ENCODE measurements around the gene ICA1.
"Not testable (repeated sequence)": the region's sequence is repeated elsewhere in the genome, so short reads cannot be mapped to it uniquely, and the experiment has no call there.

ICA1 gene

GRCh38 chr7:8261711-8262695, at the start of gene ICA1:
TSS of gene ICA1 (minus strand) at chr7:8262167. CDS start at chr7:8235926, 26,241 bp downstream.
- peak within 1 kb of the TSS; percentile 76 for H3K9ac ChIP-seq (ENCODE audit: low read depth, low read length)

DNA sequence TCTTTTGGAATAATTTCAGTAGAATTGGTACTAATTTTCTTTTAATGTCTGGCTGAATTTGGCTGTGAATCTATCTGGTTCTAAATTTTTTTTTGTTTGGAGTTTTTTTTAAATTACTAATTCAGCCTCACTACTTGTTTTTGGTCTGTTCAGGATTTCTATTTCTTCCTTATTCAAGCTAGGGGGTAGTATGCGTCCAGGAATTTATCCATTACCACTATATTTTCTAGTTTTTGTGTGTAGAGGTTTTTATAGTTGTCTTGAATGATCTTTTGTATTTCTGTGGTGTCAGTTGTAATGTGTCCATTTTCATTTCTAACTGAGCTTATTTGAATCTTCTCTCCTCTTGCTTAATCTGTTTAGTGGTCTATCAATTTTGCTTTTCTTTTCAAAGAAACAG, 48.9 kb upstream of the ICA1 start:
- H3K36me3 ChIP-seq (ENCODE audit: control insufficient read depth, insufficient read depth, low read length) = no peaks in the 10 kb centered on the region

More at GRCh38 chr7:8261711-8262695, at the start of gene ICA1:
- peak within 1 kb of the TSS; percentile 83 for H3K4me3 ChIP-seq (ENCODE audit: low read depth, low read length)
- H3K9me3 ChIP-seq (ENCODE audit: control insufficient read depth, insufficient read depth, low read length) = no peaks in the 10 kb centered on the region
- peaks cover 5% of the 10 kb centered on the region for H3K4me1 ChIP-seq (ENCODE audit: control insufficient read depth, insufficient read depth, low read length)
- peaks cover 7% of the 10 kb centered on the region for H3K27me3 ChIP-seq (ENCODE audit: control insufficient read depth, insufficient read depth, low read length)
- no peaks in the 10 kb centered on the region for H3K36me3 ChIP-seq (ENCODE audit: control insufficient read depth, insufficient read depth, low read length)

DNA sequence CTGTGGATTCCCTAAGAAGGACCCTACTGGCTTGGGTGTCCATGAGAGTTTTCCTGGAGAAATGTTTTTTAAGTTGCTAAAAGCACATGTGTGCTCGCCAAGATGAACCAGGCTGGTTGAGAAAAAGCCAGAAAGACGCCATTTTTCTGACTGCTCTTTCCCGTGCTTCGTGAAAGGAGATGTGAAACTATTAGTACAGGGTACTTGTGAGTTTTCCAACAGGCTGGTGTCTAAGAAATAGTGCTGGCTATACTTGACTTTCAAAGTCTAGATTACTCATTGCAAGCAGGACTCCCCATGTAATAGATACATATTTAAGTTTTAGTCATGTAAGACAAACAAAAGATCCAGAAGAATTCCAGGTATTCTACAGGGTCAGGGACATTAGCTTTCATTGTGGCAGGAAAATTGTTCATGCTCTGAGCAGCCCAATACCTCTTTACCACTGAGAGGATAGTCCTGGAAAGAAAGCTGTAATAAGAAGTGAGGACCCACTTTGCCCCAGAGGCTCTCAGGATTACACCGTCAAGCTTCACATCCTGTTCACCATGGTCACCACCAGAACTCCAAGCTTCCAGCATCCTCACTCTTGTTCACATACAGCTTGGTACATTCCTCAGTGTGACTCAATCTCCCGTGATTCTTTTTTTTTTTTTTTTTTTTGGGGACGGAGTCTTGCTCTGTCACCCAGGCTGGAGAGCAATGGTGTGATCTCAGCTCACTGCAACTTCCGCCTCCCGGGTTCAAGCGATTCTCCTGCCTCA, 43.8 kb upstream of the ICA1 start:
- Histone ChIP-seq H3K36me3 (ENCODE audit: control insufficient read depth, insufficient read depth, low read length) (no peaks in the 10 kb centered on the region), H3K27me3 (ENCODE audit: control insufficient read depth, insufficient read depth, low read length) (no peaks in the 10 kb centered on the region), H3K9ac (ENCODE audit: low read depth, low read length) (no peak overlapping the region)

More for the DNA sequence above, 48.9 kb upstream of the ICA1 start:
- Histone ChIP-seq H3K27me3 (ENCODE audit: control insufficient read depth, insufficient read depth, low read length) (no peaks in the 10 kb centered on the region), H3K4me3 (ENCODE audit: low read depth, low read length) (no peak overlapping the region), H3K4me1 (ENCODE audit: control insufficient read depth, insufficient read depth, low read length) (no peaks in the 10 kb centered on the region), H3K9ac (ENCODE audit: low read depth, low read length) (no peak overlapping the region), H3K9me3 (ENCODE audit: control insufficient read depth, insufficient read depth, low read length) (no peaks in the 10 kb centered on the region)

DNA sequence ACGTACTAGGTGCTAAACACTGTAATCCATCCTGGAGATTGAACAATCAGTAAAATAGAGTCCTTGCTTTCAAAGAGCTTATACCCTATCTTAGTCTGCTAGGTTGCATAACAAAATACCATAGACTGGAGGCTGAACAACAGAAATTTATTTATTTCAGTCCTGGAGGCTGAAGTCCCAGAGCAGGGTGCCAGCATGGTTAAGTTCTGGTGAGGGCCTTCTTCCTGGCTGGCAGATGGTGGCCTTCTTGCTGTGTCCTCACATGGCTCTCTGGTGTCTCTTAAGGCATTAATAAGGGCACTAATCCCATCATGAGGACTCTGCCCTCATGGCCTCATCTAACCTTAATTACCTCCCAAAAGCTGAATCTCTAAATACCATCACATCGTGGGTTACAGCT, 43.1 kb upstream of the ICA1 start:
- no peaks in the 10 kb centered on the region for H3K4me1 ChIP-seq (ENCODE audit: control insufficient read depth, insufficient read depth, low read length)
- no peaks in the 10 kb centered on the region for H3K27me3 ChIP-seq (ENCODE audit: control insufficient read depth, insufficient read depth, low read length)
- H3K9me3 ChIP-seq (ENCODE audit: control insufficient read depth, insufficient read depth, low read length) = no peaks in the 10 kb centered on the region
- H3K4me3 ChIP-seq (ENCODE audit: low read depth, low read length) = no peak overlapping the region
- H3K9ac ChIP-seq (ENCODE audit: low read depth, low read length) = no peak overlapping the region
- no peaks in the 10 kb centered on the region for H3K36me3 ChIP-seq (ENCODE audit: control insufficient read depth, insufficient read depth, low read length)

More for the DNA sequence above, 43.8 kb upstream of the ICA1 start:
- no peak overlapping the region for H3K4me3 ChIP-seq (ENCODE audit: low read depth, low read length)
- no peaks in the 10 kb centered on the region for H3K4me1 ChIP-seq (ENCODE audit: control insufficient read depth, insufficient read depth, low read length)
- no peaks in the 10 kb centered on the region for H3K9me3 ChIP-seq (ENCODE audit: control insufficient read depth, insufficient read depth, low read length)

GRCh38 chr7:8303904-8304528, 42.0 kb upstream of the ICA1 start:
- Histone ChIP-seq H3K9ac (ENCODE audit: low read depth, low read length) (peak overlapping the region; percentile 4), H3K9me3 (ENCODE audit: control insufficient read depth, insufficient read depth, low read length) (no peaks in the 10 kb centered on the region), H3K36me3 (ENCODE audit: control insufficient read depth, insufficient read depth, low read length) (no peaks in the 10 kb centered on the region), H3K4me3 (ENCODE audit: low read depth, low read length) (peak overlapping the region; percentile 46), H3K27me3 (ENCODE audit: control insufficient read depth, insufficient read depth, low read length) (no peaks in the 10 kb centered on the region), H3K4me1 (ENCODE audit: control insufficient read depth, insufficient read depth, low read length) (no peaks in the 10 kb centered on the region)

DNA sequence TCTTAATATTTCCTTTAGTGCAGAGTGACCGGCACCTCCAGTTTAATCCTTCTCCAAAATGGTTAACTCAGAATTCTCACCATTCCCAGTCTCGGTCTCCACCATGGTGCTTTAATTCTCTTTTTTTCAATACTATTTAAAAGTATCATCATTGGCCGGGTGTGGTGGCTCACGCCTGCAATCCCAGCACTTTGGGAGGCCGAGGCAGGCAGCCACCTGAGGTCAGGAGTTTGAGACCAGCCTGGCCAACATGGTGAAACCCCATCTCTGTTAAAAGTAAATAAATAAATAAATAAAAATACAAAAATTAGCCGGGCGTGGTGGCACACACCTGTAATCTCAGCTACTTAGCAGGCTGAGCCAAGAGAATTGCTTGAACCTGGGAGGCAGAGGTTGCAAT, 35.1 kb upstream of the ICA1 start:
- H3K4me3 ChIP-seq (ENCODE audit: low read depth, low read length); H3K9ac ChIP-seq (ENCODE audit: low read depth, low read length); H3K36me3 ChIP-seq (ENCODE audit: control insufficient read depth, insufficient read depth, low read length); H3K27me3 ChIP-seq (ENCODE audit: control insufficient read depth, insufficient read depth, low read length); H3K9me3 ChIP-seq (ENCODE audit: control insufficient read depth, insufficient read depth, low read length); H3K4me1 ChIP-seq (ENCODE audit: control insufficient read depth, insufficient read depth, low read length): not testable (repeated sequence)

GRCh38 chr7:8296362-8296659, 34.3 kb upstream of the ICA1 start:
- Histone ChIP-seq H3K4me1 (ENCODE audit: control insufficient read depth, insufficient read depth, low read length) (peaks cover under 1% of the 10 kb centered on the region), H3K9me3 (ENCODE audit: control insufficient read depth, insufficient read depth, low read length) (no peaks in the 10 kb centered on the region), H3K4me3 (ENCODE audit: low read depth, low read length) (no peak overlapping the region), H3K27me3 (ENCODE audit: control insufficient read depth, insufficient read depth, low read length) (no peaks in the 10 kb centered on the region), H3K36me3 (ENCODE audit: control insufficient read depth, insufficient read depth, low read length) (no peaks in the 10 kb centered on the region), H3K9ac (ENCODE audit: low read depth, low read length) (no peak overlapping the region)

DNA sequence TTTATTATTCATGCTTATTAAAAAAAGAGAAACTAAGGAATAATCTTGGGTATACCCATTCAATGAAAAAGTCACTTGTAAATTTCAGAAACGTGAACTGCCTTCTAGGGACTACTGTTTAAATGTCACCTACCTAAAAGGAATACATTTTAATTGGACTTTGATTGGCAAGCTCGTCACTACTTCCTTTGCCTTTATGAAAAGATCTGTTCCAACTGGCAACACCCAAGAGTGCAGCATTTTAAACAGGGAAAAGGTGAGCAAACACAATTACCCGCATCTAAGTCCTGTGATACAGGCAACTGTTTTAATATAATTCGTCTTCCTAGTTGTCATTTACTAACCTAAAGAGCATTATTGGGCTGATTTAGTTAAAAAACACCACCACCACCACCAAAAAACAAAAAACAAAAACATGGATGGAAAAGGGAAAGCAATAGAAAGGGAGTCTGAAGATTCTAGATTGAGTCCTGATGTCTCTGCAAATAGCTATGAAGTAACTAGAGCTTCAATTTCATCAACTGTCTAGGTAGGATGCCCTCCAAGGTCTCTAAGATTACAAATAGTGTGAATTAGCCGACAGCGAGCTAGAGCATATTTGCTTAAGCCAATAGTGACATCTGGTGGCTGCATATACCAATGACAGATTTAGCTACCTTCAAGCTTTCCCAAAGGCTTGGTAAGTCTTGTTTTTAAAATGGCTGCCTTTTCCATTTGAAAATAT, 33.8 kb upstream of the ICA1 start:
- Histone ChIP-seq H3K9me3 (ENCODE audit: control insufficient read depth, insufficient read depth, low read length) (no peaks in the 10 kb centered on the region), H3K4me1 (ENCODE audit: control insufficient read depth, insufficient read depth, low read length) (peaks cover 5% of the 10 kb centered on the region), H3K27me3 (ENCODE audit: control insufficient read depth, insufficient read depth, low read length) (no peaks in the 10 kb centered on the region), H3K4me3 (ENCODE audit: low read depth, low read length) (no peak overlapping the region), H3K9ac (ENCODE audit: low read depth, low read length) (no peak overlapping the region), H3K36me3 (ENCODE audit: control insufficient read depth, insufficient read depth, low read length) (no peaks in the 10 kb centered on the region)

DNA sequence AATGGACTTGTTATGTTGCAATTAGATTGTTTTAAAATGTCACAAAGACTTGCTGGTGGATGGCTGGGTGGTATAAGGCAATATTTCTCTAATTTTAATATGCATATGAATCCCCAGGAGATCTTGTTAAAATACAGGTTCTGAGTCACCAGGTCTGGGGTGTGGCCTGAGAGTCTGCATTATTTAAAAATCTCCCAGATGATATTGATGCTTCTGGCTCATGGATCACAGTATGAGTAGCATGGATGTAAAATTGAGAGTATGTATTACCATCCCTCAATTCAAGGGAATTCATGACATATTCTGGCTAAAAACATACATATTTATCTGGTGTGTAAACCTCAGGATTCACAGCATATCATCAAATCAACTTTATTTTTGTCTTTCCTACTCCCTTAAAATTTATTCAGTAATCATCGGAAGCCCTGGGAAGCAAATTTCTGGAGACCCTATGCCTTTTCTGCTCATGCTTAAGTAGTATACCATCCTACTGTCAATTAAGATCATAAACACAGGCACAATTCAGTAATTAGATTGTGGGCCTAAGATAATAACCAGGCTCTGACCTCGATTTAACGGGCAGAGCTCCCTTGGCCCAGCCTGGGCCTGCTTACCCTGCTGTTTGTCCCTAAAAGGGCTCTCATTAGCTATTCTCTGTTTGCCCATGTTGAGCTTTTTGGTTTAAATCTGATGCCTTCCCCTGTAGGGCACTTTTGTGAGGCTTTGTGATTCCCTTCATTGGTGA, 29.6 kb upstream of the ICA1 start:
- no peaks in the 10 kb centered on the region for H3K27me3 ChIP-seq (ENCODE audit: control insufficient read depth, insufficient read depth, low read length)
- no peaks in the 10 kb centered on the region for H3K9me3 ChIP-seq (ENCODE audit: control insufficient read depth, insufficient read depth, low read length)
- no peaks in the 10 kb centered on the region for H3K36me3 ChIP-seq (ENCODE audit: control insufficient read depth, insufficient read depth, low read length)
- H3K4me3 ChIP-seq (ENCODE audit: low read depth, low read length) = no peak overlapping the region
- no peak overlapping the region for H3K9ac ChIP-seq (ENCODE audit: low read depth, low read length)
- H3K4me1 ChIP-seq (ENCODE audit: control insufficient read depth, insufficient read depth, low read length) = peaks cover 7% of the 10 kb centered on the region

- H3K4me1 ChIP-seq (ENCODE audit: control insufficient read depth, insufficient read depth, low read length) = peaks cover 7% of the 10 kb centered on the region
- H3K27me3 ChIP-seq (ENCODE audit: control insufficient read depth, insufficient read depth, low read length) = no peaks in the 10 kb centered on the region
- no peak overlapping the region for H3K4me3 ChIP-seq (ENCODE audit: low read depth, low read length)
- no peak overlapping the region for H3K9ac ChIP-seq (ENCODE audit: low read depth, low read length)
- H3K36me3 ChIP-seq (ENCODE audit: control insufficient read depth, insufficient read depth, low read length) = no peaks in the 10 kb centered on the region
- no peaks in the 10 kb centered on the region for H3K9me3 ChIP-seq (ENCODE audit: control insufficient read depth, insufficient read depth, low read length)
These were observed 28.8 kb upstream of the ICA1 start for GRCh38 chr7:8290645-8291308.

All from iPS-15b (cell line).